GOT3 (cell line): ENCODE data around the gene PTPRD.

Source experiments
- DNase-seq: peaks from one replicate; lab custom pipeline; 2025; ENCODE audit warnings: mixed read lengths; lab: John Stamatoyannopoulos, UW

Gene PTPRD

DNA sequence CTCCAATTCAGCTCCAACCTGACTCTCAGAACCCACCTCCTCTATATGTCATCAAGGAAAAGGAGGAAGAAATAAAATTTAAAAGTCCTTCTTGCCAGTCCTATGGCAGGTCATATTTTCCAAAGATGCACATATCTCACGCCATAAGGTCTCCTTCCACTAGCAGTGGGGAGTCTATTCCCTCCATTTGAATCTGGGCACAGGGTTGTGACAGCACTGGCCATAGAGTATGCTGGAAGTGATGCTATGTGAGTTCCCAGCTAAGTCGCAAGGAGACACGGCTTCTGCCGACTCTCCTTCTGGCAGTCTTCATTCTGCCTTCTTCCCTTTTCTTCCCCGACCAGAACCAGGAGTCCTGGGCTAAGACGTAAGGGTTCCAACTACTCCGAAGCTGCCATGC is 1929.3 kb downstream of the PTPRD start:
- DNase-seq: no peak

GRCh38 chr9:8680658-8681057 is 1932.1 kb downstream of the PTPRD start:
- no peak for DNase-seq

GRCh38 chr9:8680157-8680556 is 1932.6 kb downstream of the PTPRD start:
- DNase-seq: no peak

GRCh38 chr9:8679371-8679822 is 1933.4 kb downstream of the PTPRD start:
- DNase-seq: no peak

GRCh38 chr9:8677741-8678140 is 1935.1 kb downstream of the PTPRD start:
- no peak for DNase-seq

GRCh38 chr9:8674536-8674935 is 1938.3 kb downstream of the PTPRD start:
- DNase-seq: no peak

DNA sequence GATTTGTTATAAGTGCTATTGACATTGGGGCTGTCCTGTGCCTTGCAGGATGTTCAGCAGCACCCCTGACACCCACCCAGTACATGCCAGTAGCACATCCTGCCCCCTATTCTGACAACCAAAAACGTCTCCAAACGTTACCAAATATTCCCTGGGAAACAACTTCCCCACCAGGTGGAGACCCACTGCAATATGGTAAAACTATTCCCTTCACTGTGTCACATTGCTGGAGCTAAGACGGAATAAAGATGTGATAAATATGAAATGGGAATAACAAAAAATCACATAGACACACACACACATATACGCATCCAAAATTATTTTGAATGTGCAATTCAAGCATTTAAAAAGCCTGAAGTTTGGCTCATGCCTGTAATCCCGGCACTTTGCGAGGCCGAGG is 1939.0 kb downstream of the PTPRD start:
- no peak for DNase-seq

GRCh38 chr9:8670751-8671150 is 1942.1 kb downstream of the PTPRD start:
- DNase-seq: no peak

DNA sequence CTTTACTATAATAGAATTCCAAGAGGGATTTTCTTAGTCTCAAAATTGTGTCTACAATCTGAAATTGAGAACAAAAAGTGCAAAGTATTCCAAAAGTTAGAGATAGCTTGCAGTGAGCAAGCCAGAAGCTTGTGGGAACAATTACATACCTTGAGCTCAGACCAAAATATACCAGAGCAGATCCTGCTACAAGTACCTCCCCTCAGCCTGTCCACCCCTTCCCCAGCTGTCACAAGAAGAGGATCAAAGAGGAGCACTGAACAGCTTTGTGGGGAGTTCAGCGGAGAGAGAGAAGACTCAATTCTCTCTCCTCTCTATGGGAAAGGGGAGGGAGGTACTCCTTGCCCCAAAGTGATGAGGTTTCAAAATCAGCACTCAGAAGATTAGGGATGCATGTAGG is 1944.1 kb downstream of the PTPRD start:
- DNase-seq: no peak

- no peak for DNase-seq
Observed at GRCh38 chr9:8668231-8668630, 1944.6 kb downstream of the PTPRD start.

DNA sequence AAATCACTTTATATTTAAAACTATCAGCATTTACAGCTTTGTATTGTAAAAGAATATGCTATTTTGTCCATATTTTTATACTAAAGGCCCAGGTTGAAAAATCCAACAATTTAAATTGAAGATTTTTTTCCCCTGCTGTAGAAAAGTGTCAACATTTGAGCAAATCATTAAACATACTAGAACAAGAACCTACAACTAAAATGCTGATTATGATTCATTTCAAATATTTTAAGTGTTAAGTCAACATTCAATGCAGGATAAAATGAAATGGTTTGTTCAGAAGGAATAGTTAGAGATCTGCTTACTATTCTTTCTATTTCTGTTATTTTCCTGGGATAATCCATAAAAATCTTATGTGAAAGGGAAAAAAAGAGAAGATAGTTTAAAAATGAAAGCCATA is 1946.7 kb downstream of the PTPRD start:
- no peak for DNase-seq

GRCh38 chr9:8660383-8660782 is 1952.4 kb downstream of the PTPRD start:
- no peak for DNase-seq

- DNase-seq: no peak
Observed at GRCh38 chr9:8659108-8659507, 1953.7 kb downstream of the PTPRD start.

GRCh38 chr9:8655071-8655470 is 1957.7 kb downstream of the PTPRD start:
- DNase-seq: no peak

- no peak for DNase-seq
Observed at GRCh38 chr9:8653855-8654254, 1958.9 kb downstream of the PTPRD start.

DNA sequence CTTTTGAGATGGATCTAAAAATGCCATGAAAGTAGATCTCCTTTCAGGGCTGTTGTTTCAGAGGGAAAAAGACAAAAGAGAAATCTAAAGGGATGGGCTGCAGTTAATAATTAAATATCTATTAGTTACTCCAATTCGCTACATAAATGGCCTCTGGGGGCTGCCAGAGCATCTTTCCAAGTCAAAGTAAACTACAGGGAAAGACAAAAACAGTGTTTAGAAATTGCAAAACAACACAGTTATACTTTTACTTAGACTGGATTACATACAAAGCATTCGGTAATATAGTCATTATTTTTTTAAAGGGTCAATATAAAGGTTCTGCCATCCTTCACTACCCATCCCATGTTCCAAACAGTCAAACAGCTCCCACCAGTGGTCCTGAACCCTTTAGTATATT is 1959.7 kb downstream of the PTPRD start:
- DNase-seq: no peak

GRCh38 chr9:8652255-8652654 is 1960.5 kb downstream of the PTPRD start:
- no peak for DNase-seq

- DNase-seq: no peak
Observed at GRCh38 chr9:8651846-8652215, 1961.0 kb downstream of the PTPRD start.

DNA sequence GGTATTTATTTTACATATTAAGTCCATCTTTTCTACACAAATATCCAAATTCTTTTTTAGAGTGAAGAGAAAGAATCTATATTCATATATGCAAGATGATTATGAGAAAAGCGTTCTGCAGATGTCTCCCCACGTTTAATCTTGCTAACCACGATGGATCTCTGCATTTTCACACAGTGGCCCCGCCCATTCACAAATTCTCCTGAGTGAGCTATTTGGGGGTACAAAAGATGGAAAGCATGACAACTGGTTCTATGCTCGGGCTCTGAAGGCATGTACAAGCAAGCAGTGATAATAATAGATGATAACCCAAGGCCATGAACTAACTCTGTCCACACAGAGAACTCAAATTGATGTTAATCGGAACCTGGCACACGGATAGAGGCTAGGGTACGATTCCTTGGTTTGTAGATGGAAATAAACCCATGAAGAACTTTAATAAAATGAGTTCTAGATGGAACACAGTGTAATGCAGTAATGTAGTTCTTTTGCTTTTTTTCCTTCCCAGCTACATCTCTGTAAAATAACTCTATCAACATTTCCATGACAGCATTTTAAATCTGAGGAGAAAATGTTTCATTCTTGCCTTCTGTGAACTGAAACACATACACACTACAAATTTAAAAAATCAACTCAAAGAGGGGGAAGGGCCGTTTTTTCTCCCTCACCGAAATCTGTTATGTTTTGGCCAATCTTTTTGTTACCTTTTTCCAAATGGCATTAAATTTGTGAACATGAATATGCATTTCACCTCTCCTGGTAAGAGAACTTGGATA is 1961.5 kb downstream of the PTPRD start:
- no peak for DNase-seq

DNA sequence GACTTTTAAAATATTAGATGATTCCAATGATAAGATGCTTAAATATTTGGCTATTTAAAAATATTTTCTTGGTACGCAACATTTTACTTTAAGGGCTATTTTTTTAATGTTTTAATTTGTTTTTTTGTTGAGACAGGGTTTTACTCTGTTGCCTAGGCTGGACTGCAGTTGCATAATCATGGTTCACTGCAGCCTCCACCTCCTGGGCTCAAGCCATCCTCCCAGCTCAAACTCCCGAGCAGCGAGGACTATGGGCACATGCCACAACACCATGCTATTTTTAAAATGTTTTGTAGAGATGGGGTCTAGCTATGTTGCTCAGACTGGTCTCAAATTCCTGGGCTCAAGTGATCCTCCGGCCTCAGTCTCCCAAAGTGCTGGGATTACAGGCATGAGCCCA is 1963.0 kb downstream of the PTPRD start:
- DNase-seq: no peak

DNA sequence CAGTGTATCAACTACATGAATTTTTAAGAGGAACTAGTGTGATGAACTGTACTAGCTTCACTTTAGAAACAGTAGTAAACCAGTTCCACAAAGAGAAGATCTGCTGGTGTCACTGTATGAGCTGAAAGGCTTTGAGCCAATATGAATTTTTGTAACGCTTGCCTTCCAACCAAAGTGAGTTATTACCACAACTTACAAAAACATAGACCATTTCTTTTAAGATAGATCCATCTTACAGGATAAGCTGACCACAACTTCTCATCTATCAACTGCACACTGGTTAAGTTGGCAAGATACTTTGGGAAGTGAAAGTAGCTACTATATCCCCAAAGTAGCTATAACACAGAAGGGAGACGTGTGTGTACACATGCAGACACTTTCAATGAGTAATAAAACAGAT is 1963.6 kb downstream of the PTPRD start:
- no peak for DNase-seq

GRCh38 chr9:8648271-8648845 is 1964.4 kb downstream of the PTPRD start:
- no peak for DNase-seq

- DNase-seq: no peak
Observed at GRCh38 chr9:8647824-8648223, 1965.0 kb downstream of the PTPRD start.

DNA sequence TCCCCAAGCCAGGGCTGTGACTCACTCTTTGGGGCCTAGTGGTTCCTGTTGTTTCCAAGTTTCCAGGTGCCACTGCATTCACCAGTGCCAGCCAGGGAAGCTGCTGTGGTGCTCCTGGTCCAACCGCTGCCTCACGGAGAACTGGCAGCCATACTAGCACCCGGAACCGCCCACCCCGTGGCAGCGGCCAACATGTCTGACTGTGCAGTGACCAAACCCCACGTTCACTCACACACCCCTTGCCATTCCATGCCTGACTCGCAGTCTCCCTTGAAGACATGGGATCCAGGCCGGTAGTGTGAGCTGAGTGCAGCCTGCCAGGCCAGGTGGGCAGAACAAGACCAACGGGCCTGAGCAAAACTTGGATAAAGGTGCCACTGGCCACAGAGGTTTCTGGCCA is 1968.2 kb downstream of the PTPRD start:
- DNase-seq: no peak
